ENCODE data around the gene FBXL19.

The FBXL19 gene

GRCh38 chr16:30969246-30969842 is 46.0 kb downstream of the FBXL19 start:
- no peak for DNase-seq

GRCh38 chr16:30971298-30971697 is 47.9 kb downstream of the FBXL19 start:
- DNase-seq, result no peak

- DNase-seq, result no peak
These were observed 49.5 kb downstream of the FBXL19 start for GRCh38 chr16:30972872-30973271.

- no peak for DNase-seq
These were observed 51.0 kb downstream of the FBXL19 start for GRCh38 chr16:30974348-30974747.

- DNase-seq, result no peak
These were observed 53.1 kb downstream of the FBXL19 start for GRCh38 chr16:30976486-30976885.

GRCh38 chr16:30977502-30977901 is 54.1 kb downstream of the FBXL19 start:
- peak; percentile 21 for DNase-seq

- no peak for DNase-seq
These were observed 56.0 kb downstream of the FBXL19 start for GRCh38 chr16:30979170-30980022.

GRCh38 chr16:30980023-30980371 is 56.6 kb downstream of the FBXL19 start:
- DNase-seq, result no peak

- no peak for DNase-seq
These were observed 57.1 kb downstream of the FBXL19 start for GRCh38 chr16:30980434-30980833.

GRCh38 chr16:30980959-30981358 is 57.6 kb downstream of the FBXL19 start:
- DNase-seq, result no peak

GRCh38 chr16:30982548-30983288 is 59.3 kb downstream of the FBXL19 start:
- no peak for DNase-seq

GRCh38 chr16:30983289-30983889 is 60.0 kb downstream of the FBXL19 start:
- no peak for DNase-seq

GRCh38 chr16:30983898-30984610 is 60.7 kb downstream of the FBXL19 start:
- no peak for DNase-seq

GRCh38 chr16:30984669-30985400 is 61.5 kb downstream of the FBXL19 start, which contains the start of gene HSD3B7:
TSS of gene HSD3B7 (plus strand) at chr16:30985207. CDS start at chr16:30985659, 452 bp downstream.
- peak; percentile 85 for DNase-seq

GRCh38 chr16:30985401-30986128 is 62.2 kb downstream of the FBXL19 start:
- DNase-seq, result no peak

GRCh38 chr16:30986129-30986991 is 63.0 kb downstream of the FBXL19 start:
- DNase-seq, result no peak

GRCh38 chr16:30987581-30988190 is 64.3 kb downstream of the FBXL19 start:
- DNase-seq, result no peak

- no peak for DNase-seq
These were observed 66.2 kb downstream of the FBXL19 start for GRCh38 chr16:30989469-30990047.

GRCh38 chr16:30990105-30990504 is 66.7 kb downstream of the FBXL19 start:
- no peak for DNase-seq
